Muscle of leg (tissue), 11 donors: ENCODE results near the gene PARD3. TPM values are rescaled to one million over a fixed set of nuclear protein-coding genes. Genes with fewer than 3 reads are reported as not detected.

Source experiments
- DNase-seq: peaks from one replicate; pipeline ENCODE4 v3.0.0; 2013
- H3K27ac ChIP-seq: one replicate; pipeline ENCODE4 v1.5.1; 2013; ENCODE audit warnings: mild to moderate bottlenecking, low read length, control low read depth
- H3K27me3 ChIP-seq: one replicate; pipeline ENCODE4 v1.6.1; 2013; ENCODE audit warnings: low read length; ENCODE audit not compliant: control insufficient read depth, insufficient read depth
- H3K36me3 ChIP-seq: one replicate; pipeline ENCODE4 v1.6.1; 2013; ENCODE audit warnings: low read length; ENCODE audit not compliant: control insufficient read depth, insufficient read depth
- H3K4me1 ChIP-seq: one replicate; pipeline ENCODE4 v1.6.1; 2013; ENCODE audit warnings: low read length; ENCODE audit not compliant: control insufficient read depth, insufficient read depth
- H3K4me3 ChIP-seq: one replicate; pipeline ENCODE4 v1.5.1; 2013; ENCODE audit warnings: low read length, control low read depth
- H3K9me3 ChIP-seq: replicated peaks from 2 replicates; pipeline ENCODE4 v1.6.1; 2013; ENCODE audit warnings: low read depth, low read length; ENCODE audit not compliant: control insufficient read depth
- WGBS: methylation state at CpG from one replicate; pipeline ENCODE4 v1.1.5; 2013; ENCODE audit warnings: missing lambda C conversion rate; ENCODE audit not compliant: insufficient coverage; 5-methylcytosine and 5-hydroxymethylcytosine counted together
- polyA plus RNA-seq, 8 donors: library from polyadenylated mRNA; unstranded; fragments of 120-200 nt; gene quantifications; one replicate each; pipeline versions ENCODE4 v1.2.1 to v1.2.3, GENCODE V29; 2013; ENCODE audit warnings: inconsistent platforms in 1 of 8, low replicate concordance in 1 of 8; ENCODE audit not compliant: insufficient read length in 8 of 8, insufficient read depth in 1 of 8
- total RNA-seq: library from RNA; stranded (reverse); fragments of 120-200 nt; gene quantifications from one replicate; pipeline ENCODE4 v1.2.4, GENCODE V29; 2013

The PARD3 gene
- total and polyA plus RNA-seq, 9 donors: 32.4 to 59.0 (median 41.9) TPM

DNA sequence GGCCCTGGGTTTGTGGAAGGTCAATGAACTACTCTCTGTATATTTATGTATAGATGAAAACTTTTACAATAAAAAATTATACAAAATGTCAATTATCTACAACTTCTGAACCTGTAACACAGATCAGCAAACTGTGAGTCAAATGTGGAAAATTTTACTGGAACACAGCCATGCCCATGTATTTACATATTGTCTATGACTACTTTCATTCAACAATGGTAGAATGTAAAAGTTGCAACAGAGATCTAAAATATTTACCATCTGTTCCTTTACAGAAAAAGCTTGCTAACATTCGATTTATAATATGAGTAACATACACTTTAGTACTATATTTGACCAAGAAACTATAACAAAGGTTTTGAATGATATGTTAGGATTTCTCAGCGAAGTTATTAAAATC is 481.6 kb downstream of the PARD3 start:
- Histone ChIP-seq H3K36me3 (peaks cover 7% of the 10 kb centered on the region), H3K4me3 (no peak overlapping the region), H3K4me1 (no peaks in the 10 kb centered on the region), H3K27ac (no peak overlapping the region), H3K9me3 (no peaks in the 10 kb centered on the region), H3K27me3 (no peaks in the 10 kb centered on the region)
- WGBS: no CpG with 5 or more reads among the region's 2 CpGs
- no peak for DNase-seq

DNA sequence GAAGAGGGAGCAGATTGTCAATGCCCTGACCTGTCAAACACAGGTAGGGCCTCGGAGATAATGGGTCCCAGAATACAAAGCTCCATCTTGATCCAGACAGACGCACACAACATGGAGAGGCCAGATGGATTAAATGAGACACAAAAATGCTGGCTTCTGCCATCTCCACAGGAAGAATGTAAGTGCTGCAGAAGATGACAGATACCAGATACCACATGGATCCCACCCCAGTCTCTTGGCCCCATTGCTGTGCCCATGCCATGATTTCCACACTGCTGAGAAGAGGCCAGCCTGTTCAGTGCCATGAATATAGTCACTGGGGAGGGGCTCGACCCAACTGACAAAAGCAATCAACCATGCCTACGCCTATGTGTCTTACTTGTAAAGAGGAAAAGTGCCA is 487.9 kb downstream of the PARD3 start:
- WGBS: 89% methylated on average over 4 of the region's 4 CpGs
- H3K9me3 ChIP-seq: no peaks in the 10 kb centered on the region

DNA sequence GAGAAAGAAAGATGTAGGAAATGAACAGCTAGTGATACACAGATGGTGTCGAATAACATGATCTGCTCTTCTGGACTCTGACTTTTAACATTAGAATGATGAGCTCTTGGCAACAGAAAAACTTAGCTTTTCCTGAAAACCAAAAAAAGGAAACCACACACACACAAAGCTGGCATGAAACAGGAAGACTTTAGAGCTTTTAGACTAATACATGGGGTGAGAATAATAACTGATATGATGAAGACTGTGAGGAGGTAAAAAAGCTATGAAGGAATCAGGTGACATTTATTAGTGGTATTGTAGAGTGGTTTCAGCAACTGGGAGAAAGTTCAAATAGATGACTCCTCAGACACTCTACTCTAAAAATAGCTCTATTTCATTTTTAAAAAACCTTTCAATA is 491.9 kb downstream of the PARD3 start:
- WGBS: no CpG with 5 or more reads among the region's 1 CpG

More for the DNA sequence above, 487.9 kb downstream of the PARD3 start:
- Histone ChIP-seq H3K4me3 (no peak overlapping the region), H3K36me3 (peaks cover 20% of the 10 kb centered on the region), H3K4me1 (no peaks in the 10 kb centered on the region), H3K27ac (no peak overlapping the region), H3K27me3 (no peaks in the 10 kb centered on the region)
- DNase-seq: no peak

DNA sequence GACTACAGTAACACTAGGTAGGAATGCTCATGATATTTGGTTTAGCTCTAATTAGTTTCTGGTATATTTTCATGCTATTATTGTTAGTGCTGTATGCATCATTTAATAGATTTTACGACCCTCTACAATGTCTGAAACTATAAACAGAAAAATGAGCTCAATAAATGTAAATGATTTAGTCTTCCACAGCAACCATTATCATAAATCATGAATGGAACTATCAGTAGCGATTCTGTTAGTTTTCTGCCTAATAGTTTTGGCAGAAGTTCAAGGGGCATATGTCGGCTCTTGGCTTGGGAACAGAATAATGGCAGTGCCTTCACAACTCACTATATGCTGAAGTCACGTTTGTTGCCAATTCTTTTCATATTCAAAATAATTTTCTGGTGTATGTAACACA is 494.8 kb downstream of the PARD3 start:
- WGBS: no CpG with 5 or more reads among the region's 4 CpGs
- no peak for DNase-seq
- Histone ChIP-seq H3K27ac (no peak overlapping the region), H3K9me3 (no peaks in the 10 kb centered on the region), H3K27me3 (no peaks in the 10 kb centered on the region), H3K36me3 (peaks cover 14% of the 10 kb centered on the region), H3K4me1 (no peaks in the 10 kb centered on the region), H3K4me3 (no peak overlapping the region)

More for the DNA sequence above, 491.9 kb downstream of the PARD3 start:
- Histone ChIP-seq H3K9me3 (no peaks in the 10 kb centered on the region), H3K4me3 (no peak overlapping the region), H3K27me3 (no peaks in the 10 kb centered on the region), H3K36me3 (peaks cover 15% of the 10 kb centered on the region), H3K27ac (no peak overlapping the region), H3K4me1 (no peaks in the 10 kb centered on the region)
- DNase-seq: peak; percentile 49

DNA sequence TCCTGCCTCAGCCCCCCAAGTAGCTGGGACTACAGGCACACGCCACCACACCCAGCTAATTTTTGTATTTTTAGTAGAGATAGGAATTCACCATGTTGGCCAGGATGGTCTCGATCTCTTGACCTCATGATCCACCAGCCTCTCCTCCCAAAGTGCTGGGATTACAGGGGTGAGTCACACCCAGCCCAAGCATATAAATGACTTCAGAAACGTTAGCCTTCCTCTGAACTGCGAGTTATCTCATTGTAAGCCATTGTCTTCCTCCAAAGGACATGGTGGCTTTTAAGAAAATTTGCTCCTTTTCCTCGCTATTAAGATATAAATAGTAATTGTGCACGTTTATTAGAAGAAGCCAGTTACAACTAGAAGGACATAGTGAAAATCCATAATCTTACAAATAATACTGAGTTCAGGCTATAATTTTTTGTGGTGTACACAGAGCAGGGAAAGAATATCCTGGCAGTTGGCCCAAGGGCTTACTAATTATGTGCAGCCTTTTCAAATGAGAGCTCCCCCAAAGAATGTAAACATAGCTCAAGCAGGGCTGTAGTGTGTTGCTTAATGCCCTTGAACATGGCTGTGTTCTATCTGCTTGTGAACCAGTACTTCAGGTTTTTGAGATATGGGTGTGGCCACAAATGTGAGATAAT is 495.8 kb downstream of the PARD3 start:
- DNase-seq: peak; percentile 67
- H3K4me3 ChIP-seq: no peak overlapping the region
- 100% methylated on average over 1 of the region's 6 CpGs for WGBS
- no peaks in the 10 kb centered on the region for H3K9me3 ChIP-seq
- no peaks in the 10 kb centered on the region for H3K27me3 ChIP-seq
- no peak overlapping the region for H3K27ac ChIP-seq
- H3K4me1 ChIP-seq: no peaks in the 10 kb centered on the region
- H3K36me3 ChIP-seq: peaks cover 12% of the 10 kb centered on the region

DNA sequence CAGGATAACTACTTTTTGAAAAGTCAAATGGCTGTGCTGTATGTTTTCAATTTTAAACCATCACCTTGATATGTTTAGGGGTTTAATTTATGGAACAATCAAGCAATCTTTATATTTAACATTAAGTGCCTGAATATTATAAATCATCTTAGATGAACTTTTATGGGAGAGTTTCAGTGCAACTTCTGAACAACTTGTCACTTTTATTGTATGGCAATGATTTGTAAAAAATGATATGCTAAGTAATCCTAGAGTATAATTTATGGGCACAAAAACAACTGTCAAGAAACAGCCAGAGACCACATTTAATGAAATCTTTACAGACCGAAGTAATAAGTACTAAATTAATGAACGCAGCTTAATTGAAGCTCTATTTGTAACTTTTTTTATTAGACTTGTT is 498.9 kb downstream of the PARD3 start:
- Histone ChIP-seq H3K4me1 (no peaks in the 10 kb centered on the region), H3K4me3 (no peak overlapping the region), H3K9me3 (no peaks in the 10 kb centered on the region), H3K27me3 (no peaks in the 10 kb centered on the region), H3K27ac (no peak overlapping the region), H3K36me3 (peaks cover 13% of the 10 kb centered on the region)
- WGBS: no CpG with 5 or more reads among the region's 2 CpGs
- DNase-seq: no peak

DNA sequence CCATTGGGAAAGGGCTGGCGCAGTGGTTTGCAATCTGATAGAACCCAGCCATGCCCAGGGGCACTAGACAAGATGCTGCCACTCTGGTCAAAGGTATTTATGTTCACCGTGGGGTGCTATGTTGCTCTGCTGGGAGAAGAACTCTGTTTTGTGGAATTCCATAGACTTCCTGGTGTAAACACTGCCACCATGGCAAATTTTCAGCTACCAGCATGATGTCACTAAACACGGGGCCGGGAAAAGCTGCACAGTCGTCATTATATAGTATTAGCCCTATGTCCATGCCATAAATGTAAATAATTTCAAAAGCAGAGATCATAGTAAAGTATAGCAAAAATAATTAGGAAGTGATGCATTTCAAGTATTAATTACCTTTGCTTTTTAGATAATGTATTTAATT is 500.6 kb downstream of the PARD3 start:
- H3K9me3 ChIP-seq: no peaks in the 10 kb centered on the region
- no peaks in the 10 kb centered on the region for H3K4me1 ChIP-seq
- H3K27me3 ChIP-seq: no peaks in the 10 kb centered on the region
- DNase-seq: no peak
- no peak overlapping the region for H3K4me3 ChIP-seq
- H3K36me3 ChIP-seq: peaks cover 13% of the 10 kb centered on the region
- no peak overlapping the region for H3K27ac ChIP-seq
- 97% methylated on average over 2 of the region's 5 CpGs for WGBS

DNA sequence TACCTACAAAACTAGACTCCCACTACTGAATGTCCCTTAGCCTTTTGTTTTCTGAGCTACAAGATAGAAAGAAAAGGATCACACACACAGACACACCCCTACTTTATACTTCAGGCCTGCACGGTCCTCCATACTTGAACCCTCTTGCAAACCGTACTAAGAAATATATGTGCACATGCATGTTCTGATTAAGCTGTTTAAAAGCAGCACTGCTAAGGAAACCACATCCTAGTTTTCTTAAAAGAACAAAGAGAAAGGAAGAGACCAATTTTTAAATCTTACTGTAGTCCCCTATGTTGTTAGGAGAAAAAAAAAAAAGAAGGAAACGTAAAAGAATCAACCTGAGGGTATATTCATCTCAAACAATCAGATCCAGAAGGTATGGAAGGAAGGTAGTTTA is 501.2 kb downstream of the PARD3 start:
- Histone ChIP-seq H3K4me3 (no peak overlapping the region), H3K9me3 (no peaks in the 10 kb centered on the region), H3K27me3 (no peaks in the 10 kb centered on the region), H3K36me3 (peaks cover 13% of the 10 kb centered on the region), H3K27ac (no peak overlapping the region), H3K4me1 (no peaks in the 10 kb centered on the region)
- WGBS: no CpG with 5 or more reads among the region's 3 CpGs
- no peak for DNase-seq

DNA sequence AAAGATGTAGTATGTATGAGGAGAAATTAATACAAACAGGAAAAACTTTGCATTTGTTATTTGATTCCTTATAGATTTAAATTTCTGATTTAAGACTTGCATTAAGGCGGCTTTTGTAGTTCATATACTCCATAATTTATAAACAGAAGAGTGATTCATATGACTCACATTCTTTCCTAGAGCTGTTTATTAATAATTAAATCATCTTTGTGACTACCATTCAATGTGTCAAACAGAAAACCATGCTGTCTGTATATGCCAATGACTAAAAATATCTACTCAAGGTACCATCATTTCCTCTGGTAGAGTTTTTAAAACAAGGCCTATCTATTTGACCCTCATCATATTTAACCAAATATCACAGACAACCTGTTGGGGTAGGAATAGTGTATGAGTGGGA is 501.7 kb downstream of the PARD3 start:
- Histone ChIP-seq H3K4me3 (no peak overlapping the region), H3K27me3 (no peaks in the 10 kb centered on the region), H3K27ac (no peak overlapping the region), H3K4me1 (no peaks in the 10 kb centered on the region), H3K9me3 (no peaks in the 10 kb centered on the region), H3K36me3 (peaks cover 18% of the 10 kb centered on the region)
- no peak for DNase-seq
- WGBS: no CpG with 5 or more reads among the region's 1 CpG

DNA sequence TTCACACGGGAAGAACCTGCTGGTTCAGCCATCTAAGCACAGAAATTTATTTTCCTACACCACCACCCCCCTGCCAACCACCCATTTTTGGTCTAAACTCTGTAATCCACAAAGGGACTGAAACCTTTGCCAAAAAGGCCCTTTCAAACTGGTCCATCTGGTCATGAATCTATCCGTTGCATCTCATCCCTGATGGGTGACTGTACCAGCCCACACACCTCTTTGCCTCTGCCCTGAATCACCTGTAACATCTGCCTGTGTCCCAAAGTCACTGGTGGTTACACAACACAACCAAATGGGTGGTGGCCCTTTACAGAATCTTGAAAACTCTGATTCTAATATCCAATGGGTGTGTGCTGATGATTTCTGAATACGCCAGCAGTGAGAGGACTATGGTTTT is 503.4 kb downstream of the PARD3 start:
- Histone ChIP-seq H3K9me3 (no peaks in the 10 kb centered on the region), H3K4me1 (no peaks in the 10 kb centered on the region), H3K36me3 (peaks cover 16% of the 10 kb centered on the region), H3K27ac (no peak overlapping the region), H3K27me3 (no peaks in the 10 kb centered on the region), H3K4me3 (no peak overlapping the region)
- 94% methylated on average over 2 of the region's 3 CpGs for WGBS
- no peak for DNase-seq

DNA sequence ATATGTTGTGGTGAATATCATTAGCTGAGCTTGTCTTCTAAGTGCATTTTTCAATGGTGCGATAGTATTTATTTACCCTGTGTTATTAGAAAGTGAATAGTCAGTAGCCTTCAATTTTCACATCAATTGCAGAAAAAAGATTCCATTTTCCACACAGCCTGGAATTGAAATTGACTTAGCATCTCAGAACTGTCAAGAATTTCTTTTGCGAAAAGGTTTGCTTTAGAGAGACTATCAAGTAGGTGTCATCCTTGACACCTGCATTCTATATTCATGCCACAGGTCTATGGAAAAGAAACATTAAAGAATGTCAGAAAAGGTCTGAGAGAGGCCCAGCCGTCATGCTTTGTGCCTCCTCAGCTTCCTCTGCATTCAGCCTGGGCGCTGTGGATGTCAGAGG is 504.9 kb downstream of the PARD3 start:
- DNase-seq: no peak
- WGBS: no CpG with 5 or more reads among the region's 4 CpGs

More for the DNA sequence above, 504.9 kb downstream of the PARD3 start:
- Histone ChIP-seq H3K27me3 (no peaks in the 10 kb centered on the region), H3K9me3 (no peaks in the 10 kb centered on the region), H3K27ac (no peak overlapping the region), H3K36me3 (peaks cover 16% of the 10 kb centered on the region), H3K4me3 (no peak overlapping the region), H3K4me1 (no peaks in the 10 kb centered on the region)
